Measurements from ENCODE around the gene TARBP1.
"Not testable (repeated sequence)": the region's sequence is repeated elsewhere in the genome, so short reads cannot be mapped to it uniquely, and the experiment has no call there.

TARBP1 gene, protein sequence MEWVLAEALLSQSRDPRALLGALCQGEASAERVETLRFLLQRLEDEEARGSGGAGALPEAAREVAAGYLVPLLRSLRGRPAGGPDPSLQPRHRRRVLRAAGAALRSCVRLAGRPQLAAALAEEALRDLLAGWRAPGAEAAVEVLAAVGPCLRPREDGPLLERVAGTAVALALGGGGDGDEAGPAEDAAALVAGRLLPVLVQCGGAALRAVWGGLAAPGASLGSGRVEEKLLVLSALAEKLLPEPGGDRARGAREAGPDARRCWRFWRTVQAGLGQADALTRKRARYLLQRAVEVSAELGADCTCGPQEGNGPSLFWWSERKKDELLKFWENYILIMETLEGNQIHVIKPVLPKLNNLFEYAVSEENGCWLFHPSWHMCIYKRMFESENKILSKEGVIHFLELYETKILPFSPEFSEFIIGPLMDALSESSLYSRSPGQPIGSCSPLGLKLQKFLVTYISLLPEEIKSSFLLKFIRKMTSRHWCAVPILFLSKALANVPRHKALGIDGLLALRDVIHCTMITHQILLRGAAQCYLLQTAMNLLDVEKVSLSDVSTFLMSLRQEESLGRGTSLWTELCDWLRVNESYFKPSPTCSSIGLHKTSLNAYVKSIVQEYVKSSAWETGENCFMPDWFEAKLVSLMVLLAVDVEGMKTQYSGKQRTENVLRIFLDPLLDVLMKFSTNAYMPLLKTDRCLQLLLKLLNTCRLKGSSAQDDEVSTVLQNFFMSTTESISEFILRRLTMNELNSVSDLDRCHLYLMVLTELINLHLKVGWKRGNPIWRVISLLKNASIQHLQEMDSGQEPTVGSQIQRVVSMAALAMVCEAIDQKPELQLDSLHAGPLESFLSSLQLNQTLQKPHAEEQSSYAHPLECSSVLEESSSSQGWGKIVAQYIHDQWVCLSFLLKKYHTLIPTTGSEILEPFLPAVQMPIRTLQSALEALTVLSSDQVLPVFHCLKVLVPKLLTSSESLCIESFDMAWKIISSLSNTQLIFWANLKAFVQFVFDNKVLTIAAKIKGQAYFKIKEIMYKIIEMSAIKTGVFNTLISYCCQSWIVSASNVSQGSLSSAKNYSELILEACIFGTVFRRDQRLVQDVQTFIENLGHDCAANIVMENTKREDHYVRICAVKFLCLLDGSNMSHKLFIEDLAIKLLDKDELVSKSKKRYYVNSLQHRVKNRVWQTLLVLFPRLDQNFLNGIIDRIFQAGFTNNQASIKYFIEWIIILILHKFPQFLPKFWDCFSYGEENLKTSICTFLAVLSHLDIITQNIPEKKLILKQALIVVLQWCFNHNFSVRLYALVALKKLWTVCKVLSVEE (N-terminal part only)

DNA sequence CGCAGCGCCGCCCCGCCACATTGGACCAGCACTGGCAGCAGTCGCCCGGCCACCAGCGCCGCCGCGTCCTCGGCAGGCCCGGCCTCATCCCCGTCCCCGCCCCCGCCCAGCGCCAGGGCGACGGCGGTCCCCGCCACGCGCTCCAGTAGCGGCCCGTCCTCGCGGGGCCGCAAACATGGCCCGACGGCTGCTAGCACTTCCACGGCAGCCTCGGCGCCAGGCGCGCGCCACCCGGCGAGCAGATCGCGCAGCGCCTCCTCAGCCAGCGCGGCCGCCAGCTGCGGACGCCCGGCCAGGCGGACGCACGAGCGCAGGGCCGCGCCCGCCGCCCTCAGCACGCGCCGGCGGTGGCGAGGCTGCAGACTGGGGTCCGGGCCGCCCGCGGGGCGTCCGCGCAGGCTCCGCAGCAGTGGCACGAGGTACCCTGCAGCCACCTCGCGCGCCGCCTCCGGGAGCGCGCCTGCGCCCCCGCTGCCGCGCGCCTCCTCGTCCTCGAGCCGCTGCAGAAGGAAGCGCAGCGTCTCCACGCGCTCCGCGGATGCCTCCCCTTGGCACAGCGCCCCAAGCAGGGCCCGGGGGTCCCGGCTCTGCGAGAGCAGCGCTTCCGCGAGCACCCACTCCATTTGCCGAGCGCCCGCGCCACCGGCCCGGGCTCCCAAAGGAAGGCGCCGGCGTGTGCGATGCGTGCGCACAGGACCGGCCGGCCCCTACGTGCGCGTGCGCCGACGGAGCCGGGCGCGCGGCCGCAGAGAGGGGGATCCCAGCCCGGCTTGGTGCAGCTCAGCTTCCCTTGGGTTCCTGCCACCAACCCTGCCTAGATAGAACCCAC is at the start of gene TARBP1:
Gene TARBP1, minus strand, starts transcription at position 699 of the 829 bp plus-strand sequence. Its CDS starts 76 bp downstream, at position 623.
- DNase-seq (ENCODE audit: low read depth), result peak; percentile 59

DNA sequence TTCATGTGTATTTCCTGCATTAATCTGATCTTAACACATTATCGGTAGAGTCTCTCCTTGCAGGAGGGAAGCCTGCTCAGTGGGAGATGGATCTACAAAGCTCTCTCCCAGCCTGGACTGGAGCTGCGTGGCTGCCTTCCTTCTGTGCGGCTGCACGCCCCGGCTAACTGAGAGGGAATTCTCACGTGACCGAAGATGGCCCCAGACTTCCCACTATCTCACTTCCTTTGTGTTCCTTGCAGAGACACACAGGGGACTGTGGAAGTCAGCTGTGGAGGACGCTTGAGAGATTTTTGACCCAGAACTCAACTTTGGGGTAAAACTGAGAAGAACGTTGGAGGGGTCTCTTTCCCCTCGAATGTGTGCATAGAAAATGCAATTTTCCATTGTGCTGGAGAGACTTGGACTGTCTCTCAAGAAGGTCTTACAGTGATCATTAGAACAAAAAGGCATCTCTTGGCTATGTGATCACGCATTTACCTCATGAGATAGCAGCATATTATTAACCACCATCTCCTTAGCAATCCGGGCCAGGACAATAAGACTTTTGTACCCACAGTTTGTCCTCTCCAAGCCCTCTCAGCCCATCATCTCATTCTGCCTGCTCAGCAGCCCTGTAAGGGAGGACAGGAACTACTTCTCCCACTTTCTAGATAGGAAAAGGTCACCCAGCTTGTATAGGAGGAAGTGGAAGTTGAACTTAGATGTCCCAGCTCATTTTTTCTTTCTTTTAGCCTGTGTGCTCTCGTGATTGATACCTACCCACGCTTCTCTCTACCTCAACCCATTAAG is 49.3 kb upstream of the TARBP1 start:
- no peak for DNase-seq (ENCODE audit: low read depth)

DNA sequence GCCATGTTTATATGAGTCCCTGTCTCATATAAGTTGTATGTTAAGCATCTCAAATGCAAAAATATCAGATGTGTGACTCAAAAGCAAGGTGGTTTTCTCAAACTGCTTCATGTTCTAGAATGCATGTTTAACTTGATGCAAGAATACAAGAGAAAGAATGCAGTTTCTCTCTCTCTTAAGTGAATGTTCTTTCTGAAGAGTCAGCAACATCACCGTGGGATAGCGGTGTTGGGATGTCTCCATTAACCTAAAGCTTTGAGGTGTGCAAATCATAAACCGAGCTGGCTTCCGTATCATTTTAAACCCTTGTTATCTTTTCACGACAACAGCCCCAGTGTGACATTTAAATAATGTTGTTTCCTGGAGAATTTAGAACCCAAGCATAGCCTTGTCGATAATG is 48.4 kb upstream of the TARBP1 start:
- DNase-seq (ENCODE audit: low read depth), result no peak

DNA sequence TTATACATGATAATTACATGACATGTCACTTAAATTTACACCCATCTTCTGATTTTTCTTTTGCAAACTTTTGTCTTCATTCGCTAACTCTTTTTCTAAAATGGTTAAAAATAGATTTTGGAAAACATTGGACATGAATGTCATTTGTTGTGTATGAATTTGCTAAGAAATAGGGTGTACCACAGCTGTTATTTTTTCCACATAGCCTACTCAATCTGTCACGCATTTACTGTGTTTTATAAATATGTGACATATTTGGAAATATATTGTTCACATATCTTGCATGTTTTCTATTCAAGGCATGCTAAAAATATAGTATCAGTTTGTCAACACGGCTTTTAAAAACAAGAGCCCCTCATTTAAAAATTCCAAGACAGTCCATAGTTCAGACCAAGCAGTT is 47.9 kb upstream of the TARBP1 start:
- no peak for DNase-seq (ENCODE audit: low read depth)

DNA sequence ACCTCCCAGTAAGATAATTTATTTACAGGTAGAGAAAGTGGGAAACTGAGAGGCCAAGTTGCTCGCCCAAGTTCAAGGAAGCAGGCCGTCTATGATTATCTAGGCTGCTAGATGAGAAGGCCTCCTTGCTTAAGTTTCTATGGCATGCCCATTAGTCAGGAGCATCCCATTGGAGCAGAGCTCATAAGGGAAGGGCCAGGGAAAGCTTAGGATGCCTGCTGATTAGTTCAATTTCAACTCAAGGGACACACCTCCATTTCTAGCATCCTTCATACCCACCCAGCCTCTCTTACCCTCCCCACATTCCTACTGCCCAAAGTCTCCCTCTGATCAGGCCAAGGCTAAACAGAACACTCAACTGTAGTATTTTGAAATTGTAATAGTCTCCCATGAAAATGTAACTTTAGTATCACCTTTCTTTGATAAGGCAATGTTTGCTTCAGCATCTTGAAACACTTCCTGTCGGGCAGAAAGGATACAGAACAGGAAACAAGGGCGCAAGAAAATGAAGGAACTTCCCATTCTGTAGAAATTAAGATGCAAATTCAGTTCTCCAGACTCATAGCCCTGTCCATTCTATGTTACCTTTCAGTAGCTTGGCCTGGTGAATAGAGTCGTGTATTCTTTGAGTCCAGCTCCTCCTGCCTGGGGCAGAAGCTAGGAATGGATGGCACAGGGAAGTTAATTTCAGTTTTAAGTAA is 46.3 kb upstream of the TARBP1 start:
- no peak for DNase-seq (ENCODE audit: low read depth)

DNA sequence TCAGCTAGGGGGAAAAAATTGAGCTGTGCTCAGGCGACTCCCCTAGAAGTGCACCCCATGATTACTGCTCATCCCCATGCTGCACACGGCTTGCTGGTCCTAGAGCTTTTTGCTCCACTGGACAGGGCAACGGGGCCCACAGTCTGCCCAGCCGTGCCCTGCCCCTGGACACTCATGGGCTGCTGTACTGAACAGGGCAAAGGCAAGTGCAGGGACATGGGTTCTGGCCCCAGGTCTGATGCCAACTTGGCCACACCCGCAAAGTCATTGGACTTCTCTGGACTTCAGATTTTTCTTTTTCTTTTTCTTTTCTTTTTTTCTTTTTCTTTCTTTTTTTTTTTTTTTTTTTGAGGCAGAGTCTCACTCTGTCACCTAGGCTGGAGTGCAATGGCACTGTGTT is 42.9 kb upstream of the TARBP1 start:
- DNase-seq (ENCODE audit: low read depth), result no peak

DNA sequence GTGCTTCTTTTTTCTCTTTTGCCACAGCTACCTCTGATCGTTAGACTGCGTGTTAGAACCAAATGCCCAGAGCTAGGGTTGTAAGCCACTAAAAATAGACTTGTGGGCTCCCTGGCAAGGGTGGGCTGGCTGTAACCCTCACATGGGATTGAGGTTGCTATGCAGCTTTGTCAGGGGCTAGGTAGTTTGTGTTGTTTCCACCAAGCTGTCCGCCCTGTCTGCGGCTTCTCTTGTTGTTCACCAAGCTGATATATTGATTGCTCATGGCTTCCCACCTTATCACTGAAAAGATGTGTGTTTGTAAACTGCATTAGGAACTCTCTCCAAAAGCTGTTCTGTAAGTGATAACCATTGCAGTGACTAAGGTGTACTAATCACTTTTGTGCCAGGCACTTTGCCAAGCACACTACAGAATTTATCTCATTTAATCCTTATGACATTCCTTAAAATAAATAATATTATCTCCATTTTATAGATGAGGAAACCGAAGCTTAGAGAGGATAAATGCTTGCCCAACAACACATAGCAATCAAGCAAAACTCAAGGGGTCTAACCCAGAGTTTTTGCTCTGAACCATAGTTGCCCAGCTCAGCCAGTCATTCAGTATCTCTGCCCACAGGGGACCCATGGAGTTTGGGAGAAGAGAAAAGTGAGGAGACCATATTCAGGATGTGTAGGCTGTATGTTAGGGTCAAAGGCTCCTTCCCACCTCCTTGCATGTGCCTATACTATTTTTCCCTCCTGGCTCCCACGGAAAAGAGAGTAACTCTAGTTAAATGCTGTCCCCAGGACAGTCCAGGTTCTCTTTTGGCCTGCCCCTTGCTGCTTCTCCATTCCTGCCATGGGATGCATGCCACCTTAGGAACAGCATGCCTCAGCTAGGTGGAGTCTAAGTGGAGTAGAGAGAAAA is 42.2 kb upstream of the TARBP1 start:
- DNase-seq (ENCODE audit: low read depth), result no peak

DNA sequence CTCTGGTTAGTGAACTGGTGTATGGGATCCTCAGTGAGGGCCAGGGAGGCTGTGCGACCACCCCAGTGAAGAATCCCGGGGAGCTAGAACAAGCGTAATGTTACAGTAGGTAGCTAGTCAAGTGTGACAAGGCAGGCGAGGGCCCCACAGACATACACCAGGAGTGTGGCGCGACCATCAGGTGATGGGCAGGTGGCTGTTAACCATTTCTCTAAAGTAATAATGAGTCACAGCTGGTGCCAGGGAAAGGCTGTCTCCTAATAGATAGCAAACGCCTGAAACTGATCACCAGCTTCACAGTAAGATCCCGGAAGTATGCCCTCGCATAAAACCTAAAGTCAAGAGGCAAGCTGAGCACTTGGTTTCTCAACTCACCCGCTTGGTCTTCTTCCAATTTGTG is 40.5 kb upstream of the TARBP1 start:
- no peak for DNase-seq (ENCODE audit: low read depth)

DNA sequence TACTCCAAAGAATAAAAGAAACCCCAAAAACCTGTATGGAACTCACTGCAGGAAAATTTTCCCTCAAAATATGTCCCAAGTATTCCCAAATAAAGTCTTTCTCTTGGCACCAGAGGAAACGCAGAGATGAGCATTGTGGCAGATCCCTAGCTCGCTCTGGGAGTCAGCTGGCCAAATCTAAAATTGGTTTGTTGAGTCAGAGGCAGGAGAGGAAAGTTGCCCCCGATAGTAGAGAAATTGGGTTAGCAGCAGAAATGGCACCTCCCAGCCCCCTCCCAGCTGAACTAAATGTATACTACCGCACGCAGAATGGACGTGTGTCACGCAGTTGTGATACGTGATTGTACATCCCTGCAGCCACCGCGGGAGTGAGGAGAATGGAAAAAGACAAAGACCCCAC is 39.9 kb upstream of the TARBP1 start:
- no peak for DNase-seq (ENCODE audit: low read depth)

DNA sequence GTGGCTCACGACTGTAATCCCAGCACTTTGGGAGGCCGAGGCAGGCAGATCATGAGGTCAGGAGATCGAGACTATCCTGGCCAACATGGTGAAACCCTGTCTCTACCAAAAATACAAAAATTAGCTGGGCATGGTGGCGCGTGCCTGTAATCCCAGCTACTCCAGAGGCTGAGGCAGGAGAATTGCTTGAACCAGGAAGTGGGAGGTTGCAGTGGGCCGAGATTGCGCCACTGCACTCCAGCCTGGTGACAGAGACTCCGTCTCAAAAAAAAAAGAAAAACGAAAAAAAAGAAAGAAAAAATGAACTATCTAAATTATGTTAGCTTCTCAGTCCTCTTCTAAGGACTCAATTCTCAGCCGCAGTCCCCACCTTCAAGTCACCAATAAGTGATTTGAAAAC is 39.1 kb upstream of the TARBP1 start:
- not testable (repeated sequence) for DNase-seq (ENCODE audit: low read depth)

DNA sequence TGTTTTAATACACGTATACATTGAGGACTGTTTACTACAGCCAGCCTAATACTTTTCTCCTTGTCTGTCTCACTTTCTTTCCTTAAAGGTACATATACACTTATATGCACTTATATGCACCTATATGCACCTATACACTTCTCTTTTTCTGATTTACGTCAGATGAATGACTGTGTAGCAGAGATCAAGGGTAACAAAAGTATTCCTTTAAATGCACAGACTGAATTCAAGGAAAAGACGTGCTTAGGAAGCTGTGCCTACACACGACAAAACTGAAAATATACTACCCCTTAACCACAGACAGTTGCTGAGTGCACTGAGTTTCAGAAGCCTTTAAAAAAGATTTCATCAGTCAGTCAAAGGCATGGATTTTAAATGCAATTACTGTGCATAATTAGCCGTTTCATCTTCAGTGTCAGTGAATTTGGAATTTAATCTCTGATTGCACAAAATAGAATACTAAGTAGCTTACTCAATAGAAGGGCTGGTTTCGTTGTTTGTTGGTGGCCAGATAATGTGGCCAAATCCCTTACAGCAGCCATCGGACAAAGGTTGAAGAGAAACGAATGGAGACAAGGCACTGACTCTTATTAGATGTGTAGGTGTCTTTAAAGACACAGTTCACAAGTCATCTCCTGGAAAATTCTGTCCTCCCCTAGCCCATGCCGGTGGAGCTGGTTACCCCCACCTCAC is 38.3 kb upstream of the TARBP1 start:
- DNase-seq (ENCODE audit: low read depth), result no peak

DNA sequence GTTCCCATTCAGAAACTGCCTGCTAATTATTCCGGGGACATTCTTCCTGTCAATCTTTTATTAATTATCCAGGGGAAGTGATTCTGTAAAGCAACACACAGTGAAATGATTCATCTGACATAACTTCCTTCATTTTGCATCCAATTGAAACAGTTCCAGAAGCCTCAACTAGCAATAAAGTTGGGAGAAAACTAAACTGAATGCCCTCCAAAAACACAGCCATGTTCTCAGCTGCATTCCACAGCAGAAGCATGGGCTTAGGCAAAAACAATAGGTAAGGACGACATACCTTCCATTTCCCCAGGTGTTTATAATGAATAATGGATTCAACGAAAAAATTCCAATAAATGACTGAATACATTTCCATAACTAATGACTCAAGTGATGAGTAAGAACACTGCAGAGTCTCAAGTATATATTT is 36.9 kb upstream of the TARBP1 start:
- DNase-seq (ENCODE audit: low read depth), result no peak

DNA sequence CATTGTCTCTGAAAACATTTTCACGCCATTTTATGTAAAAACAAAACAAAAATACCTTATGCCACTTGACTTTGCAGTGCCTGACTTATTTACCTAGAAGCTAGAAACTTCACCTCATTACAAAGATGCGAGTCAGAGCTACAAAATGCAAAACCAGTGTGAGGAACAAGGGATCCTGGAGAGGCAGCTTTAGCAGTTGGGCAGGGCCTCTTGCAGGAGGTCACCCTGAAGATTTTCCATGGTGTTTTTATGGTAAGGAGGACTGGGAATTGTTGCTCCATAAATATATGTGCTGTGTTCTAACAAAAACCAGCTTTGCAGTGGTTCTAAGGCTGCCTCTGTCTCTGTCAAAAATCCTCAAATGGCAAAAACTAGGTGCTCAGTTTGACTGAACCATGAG is 36.4 kb upstream of the TARBP1 start:
- no peak for DNase-seq (ENCODE audit: low read depth)

DNA sequence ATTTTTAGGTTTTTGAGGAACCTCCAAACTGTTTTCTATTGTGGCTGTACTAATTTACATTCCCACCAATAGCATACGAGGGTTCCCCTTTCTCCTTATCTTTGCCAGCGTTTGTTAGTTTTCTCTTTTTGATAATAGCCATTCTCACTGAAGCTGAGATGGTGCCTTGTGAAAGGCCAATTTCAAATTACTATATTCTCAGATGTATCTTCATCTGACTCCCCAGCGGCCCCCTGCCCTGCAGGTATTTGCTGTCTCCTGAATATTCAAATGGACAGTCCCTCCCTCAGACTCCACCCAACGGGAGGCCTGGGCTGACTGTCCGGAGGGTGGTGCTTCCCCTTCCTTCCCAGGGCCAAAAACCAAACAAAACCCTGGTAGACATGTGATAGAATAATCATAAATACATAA is 33.5 kb upstream of the TARBP1 start:
- no peak for DNase-seq (ENCODE audit: low read depth)

DNA sequence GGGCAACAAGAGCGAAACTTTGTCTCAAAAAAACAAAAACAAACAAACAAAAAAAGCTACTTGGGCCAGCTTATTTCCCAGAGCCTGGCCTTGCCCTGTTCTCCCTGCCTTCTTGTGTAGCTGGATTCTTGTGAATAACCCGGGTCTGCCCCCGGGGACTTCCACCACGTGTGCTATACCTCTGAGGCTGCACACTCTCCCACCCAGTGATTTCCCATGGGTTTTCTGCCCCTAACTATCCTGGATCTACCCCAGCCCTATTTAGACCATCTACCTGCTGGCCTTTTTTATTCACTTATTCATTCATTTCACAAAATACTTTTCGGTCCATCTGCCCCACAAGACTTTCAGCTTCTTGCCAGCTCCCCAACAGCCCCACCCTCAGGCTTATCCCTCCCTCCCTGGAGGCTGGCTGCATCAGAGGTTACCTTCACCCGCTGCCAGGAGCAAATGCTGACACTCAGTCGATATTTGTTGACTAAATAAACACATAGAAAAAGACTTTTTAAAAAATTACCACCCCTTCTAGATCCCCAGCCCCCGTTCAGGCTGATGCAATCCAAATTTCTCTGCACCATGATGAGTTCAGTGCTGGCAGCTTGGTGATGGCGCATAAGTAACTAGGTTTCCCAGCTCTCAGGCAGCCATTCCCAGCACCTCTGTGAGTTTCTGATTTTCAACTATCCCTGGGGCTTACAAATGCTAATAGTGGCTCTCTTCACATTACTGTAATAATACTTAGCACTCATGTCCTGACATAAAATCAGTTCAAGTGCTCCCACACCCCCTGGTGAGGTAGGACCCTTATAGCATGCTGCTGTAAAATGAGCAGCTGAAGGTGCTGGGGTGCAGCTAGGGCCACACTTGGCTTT is 30.7 kb upstream of the TARBP1 start:
- DNase-seq (ENCODE audit: low read depth), result no peak

DNA sequence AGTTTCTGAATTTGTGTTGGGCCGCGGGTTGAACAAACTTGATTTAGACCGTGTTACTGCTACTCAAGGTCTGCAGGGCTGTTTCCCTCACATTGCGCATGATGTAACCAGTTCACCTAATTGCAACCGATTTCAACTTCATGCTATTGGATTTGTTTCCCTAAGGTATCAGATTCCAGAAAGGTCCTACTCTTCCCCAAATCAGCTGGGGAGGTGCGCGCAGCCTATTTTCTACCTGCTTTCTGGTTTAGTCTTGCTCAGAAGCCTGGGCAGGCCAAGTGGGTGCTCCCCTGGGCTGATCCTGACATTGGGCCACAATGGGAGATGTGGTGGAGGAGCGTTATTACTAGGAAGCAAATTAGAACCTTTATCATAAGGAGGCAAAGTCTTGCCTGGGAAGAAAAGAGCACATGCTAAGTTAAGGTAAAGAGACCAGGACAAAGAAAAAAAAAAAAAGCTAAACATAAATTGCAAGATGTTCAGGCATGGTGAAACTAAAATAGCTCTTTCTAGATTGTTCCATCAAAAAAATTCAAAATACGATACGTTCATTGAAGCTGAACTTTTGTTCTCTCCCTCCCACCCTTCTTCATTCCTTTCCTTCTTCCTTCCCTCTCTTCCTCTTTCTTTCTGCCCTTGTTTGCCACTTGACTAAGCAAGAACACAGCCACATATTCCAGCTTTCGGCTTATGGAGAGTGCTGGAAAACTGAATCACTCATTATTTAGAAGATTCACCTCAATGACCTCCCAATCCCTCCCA is 28.8 kb upstream of the TARBP1 start:
- DNase-seq (ENCODE audit: low read depth), result no peak

All from stimulated activated CD8-positive, alpha-beta memory T cell treated with anti-CD3 and anti-CD28 coated beads, Interleukin-15, amount 100 ng/mL, for 24 hours (primary cell).